Measurements from ENCODE around the gene EEPD1.

EEPD1 gene

DNA sequence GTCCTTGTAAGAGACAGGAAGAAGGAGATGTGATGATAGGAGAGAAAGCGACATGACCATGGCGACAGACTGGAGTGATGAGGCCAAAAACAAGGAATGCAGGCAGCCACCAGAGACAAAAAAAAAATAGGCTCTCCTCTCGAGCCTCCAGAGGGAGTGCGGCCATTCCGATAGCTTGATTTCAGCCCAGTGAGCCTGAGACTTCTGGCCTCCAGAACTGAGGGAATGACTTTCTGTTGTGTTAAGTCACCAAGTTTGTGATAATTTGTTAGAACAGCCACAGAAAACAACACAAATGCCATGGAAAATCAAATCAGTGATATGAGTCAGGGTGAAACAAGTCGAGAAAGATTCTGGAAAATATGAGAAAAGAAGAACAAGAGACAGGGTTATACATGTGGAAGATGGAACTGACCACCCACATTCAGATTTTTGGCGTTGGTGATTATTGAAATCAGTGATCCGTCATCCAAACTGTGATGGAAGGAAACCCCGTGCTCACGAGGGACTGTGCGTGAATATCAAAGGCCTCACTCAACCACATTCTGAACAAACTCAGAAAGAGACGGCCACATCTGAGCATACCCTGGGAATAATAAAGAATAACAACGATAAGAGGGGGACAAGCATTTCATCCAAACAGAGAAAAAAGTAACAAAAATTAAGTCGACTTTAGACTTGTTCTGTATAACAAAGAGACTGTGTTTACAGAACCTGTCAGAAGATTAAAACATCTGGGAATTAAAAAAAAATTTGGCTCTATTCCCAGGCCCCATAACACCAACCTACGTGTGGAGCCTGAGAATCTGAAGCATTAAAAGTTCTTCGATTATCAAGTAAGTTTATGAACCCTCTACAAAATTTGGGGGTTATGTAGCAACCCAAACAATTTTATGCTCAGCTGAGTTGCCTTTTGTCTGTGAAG lies 72.1 kb downstream of the EEPD1 start:
- no peak for DNase-seq
- TF ChIP-seq, protein P1, sequence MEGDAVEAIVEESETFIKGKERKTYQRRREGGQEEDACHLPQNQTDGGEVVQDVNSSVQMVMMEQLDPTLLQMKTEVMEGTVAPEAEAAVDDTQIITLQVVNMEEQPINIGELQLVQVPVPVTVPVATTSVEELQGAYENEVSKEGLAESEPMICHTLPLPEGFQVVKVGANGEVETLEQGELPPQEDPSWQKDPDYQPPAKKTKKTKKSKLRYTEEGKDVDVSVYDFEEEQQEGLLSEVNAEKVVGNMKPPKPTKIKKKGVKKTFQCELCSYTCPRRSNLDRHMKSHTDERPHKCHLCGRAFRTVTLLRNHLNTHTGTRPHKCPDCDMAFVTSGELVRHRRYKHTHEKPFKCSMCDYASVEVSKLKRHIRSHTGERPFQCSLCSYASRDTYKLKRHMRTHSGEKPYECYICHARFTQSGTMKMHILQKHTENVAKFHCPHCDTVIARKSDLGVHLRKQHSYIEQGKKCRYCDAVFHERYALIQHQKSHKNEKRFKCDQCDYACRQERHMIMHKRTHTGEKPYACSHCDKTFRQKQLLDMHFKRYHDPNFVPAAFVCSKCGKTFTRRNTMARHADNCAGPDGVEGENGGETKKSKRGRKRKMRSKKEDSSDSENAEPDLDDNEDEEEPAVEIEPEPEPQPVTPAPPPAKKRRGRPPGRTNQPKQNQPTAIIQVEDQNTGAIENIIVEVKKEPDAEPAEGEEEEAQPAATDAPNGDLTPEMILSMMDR (IDR thresholded peaks at IDR 0.05): no peak
- Mint-ChIP-seq H3K27me3 (ENCODE audit: low read depth, poor library complexity) (no peaks in the 10 kb centered on the region), H3K36me3 (ENCODE audit: low read depth) (peaks cover 9% of the 10 kb centered on the region), H3K4me1 (peaks cover 16% of the 10 kb centered on the region), H3K4me3 (no peak overlapping the region), H3K9me3 (no peaks in the 10 kb centered on the region), H3K27ac (no peak overlapping the region)

DNA sequence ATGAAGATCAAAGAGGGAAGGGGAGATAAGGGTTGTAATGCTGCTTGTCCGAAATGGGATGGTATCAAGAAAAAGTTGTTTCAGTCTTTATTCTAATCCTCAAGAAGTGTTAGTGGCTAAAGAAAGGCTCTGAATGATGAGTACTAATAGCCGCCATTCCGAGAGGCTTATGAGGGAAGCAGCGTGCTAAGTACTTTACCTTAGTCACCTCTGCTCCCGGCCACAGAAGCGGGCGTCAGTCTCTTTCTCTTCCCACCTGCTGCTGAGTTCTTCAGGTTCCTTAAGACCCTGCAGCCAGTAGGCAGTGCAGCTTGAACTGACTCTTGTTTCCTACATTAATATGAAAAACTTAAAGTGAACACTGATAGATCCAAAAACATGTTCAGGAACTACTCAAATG lies 73.1 kb downstream of the EEPD1 start:
- TF ChIP-seq, protein P1 (IDR thresholded peaks at IDR 0.05): no peak
- peaks cover 16% of the 10 kb centered on the region for H3K4me1 Mint-ChIP-seq
- no peaks in the 10 kb centered on the region for H3K27me3 Mint-ChIP-seq (ENCODE audit: low read depth, poor library complexity)
- peak overlapping the region; percentile 9 for H3K27ac Mint-ChIP-seq
- H3K4me3 Mint-ChIP-seq: no peak overlapping the region
- no peaks in the 10 kb centered on the region for H3K9me3 Mint-ChIP-seq
- no peak for DNase-seq
- peaks cover 9% of the 10 kb centered on the region for H3K36me3 Mint-ChIP-seq (ENCODE audit: low read depth)

DNA sequence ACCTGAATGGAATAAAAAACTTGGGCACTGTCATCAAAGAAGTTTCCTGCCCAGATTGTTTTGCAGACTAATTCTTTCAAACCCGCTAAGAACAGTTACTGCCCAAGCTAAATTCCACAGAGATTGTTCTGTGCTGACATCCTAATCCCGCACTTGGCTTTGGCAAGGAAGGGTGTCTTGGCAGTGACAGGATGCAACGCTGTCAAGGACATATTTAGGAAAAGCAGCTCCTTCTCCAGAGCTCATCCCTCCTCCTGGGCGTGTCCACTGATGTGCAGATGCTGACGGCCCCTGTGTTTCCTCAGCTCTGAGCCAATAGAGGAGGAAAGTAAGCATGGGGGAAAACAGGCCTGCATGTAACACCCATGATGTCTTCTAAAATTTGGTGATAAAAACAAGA lies 74.2 kb downstream of the EEPD1 start:
- Mint-ChIP-seq H3K36me3 (ENCODE audit: low read depth) (peaks cover 9% of the 10 kb centered on the region), H3K27me3 (ENCODE audit: low read depth, poor library complexity) (no peaks in the 10 kb centered on the region), H3K27ac (no peak overlapping the region), H3K9me3 (no peaks in the 10 kb centered on the region), H3K4me1 (peaks cover 25% of the 10 kb centered on the region), H3K4me3 (no peak overlapping the region)
- no peak for DNase-seq
- TF ChIP-seq, protein P1 (IDR thresholded peaks at IDR 0.05): no peak

DNA sequence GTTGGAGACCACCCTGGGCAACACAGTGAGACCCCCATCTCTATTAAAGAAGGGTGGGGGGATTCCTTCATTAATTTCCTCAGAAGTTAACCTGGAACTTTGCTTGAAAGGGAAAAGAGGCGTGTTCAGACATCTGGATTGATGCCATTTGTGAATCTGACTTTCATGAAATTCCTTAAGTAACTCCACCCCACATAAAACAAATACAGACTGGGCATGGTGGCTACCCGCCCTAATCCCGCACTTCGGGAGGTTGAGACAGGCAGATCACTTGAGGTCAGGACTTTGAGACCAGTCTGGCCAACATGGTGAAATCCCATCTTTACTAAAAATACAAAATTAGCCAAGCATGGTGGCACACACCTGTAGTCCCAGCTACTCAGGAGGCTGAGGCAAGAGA lies 75.0 kb downstream of the EEPD1 start:
- Mint-ChIP-seq H3K4me1 (peaks cover 33% of the 10 kb centered on the region), H3K36me3 (ENCODE audit: low read depth) (peaks cover 9% of the 10 kb centered on the region), H3K27ac (no peak overlapping the region), H3K9me3 (no peaks in the 10 kb centered on the region), H3K4me3 (no peak overlapping the region), H3K27me3 (ENCODE audit: low read depth, poor library complexity) (no peaks in the 10 kb centered on the region)
- no peak for DNase-seq
- TF ChIP-seq, protein P1 (IDR thresholded peaks at IDR 0.05): no peak

DNA sequence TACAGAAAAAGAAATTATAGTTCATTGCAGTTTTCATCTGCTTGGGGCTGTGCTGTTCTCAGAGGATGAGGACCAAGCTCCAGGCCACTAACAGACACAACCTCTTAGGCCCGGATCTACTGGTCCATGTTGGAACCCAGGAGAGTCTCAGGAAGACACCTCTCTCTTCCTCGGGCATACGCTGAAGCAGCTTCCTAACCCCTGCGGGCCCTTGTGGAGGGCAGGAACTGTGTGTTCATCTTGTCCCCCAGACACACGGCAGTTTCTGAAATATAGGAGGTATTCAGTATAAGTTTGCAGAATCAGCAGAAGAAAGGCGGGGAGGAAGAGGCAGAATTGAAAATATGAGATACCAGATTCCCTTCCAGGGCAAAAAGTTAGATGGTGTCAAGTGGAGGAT lies 78.4 kb downstream of the EEPD1 start:
- DNase-seq: no peak
- Mint-ChIP-seq H3K27ac (no peak overlapping the region), H3K9me3 (peaks cover 3% of the 10 kb centered on the region), H3K4me3 (no peak overlapping the region), H3K4me1 (peaks cover 24% of the 10 kb centered on the region), H3K36me3 (ENCODE audit: low read depth) (peaks cover 1% of the 10 kb centered on the region), H3K27me3 (ENCODE audit: low read depth, poor library complexity) (no peaks in the 10 kb centered on the region)
- TF ChIP-seq, protein P1 (IDR thresholded peaks at IDR 0.05): no peak

DNA sequence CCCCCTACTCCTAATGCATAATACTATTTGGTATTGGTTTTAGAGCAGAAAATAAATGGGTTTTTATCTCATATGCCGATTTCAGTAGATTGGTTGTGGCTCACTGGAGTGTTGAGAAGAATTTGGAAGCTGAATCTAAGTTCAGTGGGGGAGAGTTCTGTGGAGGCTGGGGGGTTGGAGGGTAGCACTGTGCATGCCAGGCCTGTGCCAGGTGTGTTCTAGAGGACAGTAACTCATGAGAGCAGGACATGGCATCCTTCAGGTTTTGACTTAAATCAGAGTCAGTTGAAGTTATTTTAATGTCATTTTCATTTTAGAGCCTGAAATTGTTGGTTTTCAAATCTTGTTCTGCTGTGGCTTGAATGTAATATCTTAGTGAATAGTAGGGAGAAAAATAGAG lies 79.5 kb downstream of the EEPD1 start:
- Mint-ChIP-seq H3K36me3 (ENCODE audit: low read depth) (peaks cover 11% of the 10 kb centered on the region), H3K4me1 (peaks cover 24% of the 10 kb centered on the region), H3K9me3 (peaks cover 3% of the 10 kb centered on the region), H3K4me3 (no peak overlapping the region), H3K27ac (peak overlapping the region; percentile 7), H3K27me3 (ENCODE audit: low read depth, poor library complexity) (no peaks in the 10 kb centered on the region)
- TF ChIP-seq, protein P1 (IDR thresholded peaks at IDR 0.05): no peak
- no peak for DNase-seq
